ENCODE measurements around the gene AP4M1. TPM values are rescaled to one million over a fixed set of nuclear protein-coding genes. Genes with fewer than 3 reads are reported as not detected.

Gene AP4M1
- total and polyA plus RNA-seq, 9 of the 15 experiments (the other 6 are each of a cell fraction or from before 2014, with no cell fraction given): 1.3 to 30.9 (median 14.1) TPM

DNA sequence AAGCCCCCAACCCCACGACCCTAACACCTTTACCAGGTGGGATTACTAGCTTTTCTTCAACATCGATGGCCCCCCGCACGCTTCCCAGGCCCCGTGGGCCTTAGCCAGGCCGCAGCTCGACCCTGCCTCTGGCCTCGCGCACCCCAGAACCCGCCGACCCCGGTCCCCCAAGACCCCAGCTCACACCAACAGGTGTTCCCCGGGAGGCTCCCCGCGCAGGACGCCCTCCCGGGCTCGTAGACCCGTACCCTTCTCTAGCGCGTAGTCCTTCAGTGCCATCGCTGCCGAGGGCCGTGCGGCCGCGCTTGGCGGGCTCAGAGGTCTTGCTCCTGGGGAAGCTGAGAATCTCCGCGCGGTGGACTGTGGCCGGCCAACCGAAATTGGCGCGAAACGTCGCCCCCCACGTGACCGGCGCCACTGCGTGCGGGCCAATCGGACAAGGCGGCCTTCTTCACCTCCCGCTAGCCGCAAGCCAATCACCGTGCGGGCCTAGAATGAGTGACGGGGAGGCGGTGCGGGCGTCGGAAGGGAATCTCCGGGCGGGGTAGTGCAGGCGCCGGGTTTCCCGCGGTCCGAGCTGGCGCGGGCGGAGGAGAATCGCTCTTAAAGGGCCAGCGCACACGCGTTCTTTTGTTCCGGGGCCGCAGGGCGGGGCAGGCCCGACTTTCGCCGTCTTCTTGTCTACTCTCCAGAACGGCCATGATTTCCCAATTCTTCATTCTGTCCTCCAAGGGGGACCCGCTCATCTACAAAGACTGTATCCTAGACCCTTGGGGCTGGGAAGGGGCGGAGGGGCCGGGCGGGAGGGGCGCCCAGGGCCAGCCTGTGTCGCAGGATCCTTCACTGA is at the start of gene AP4M1, which contains the start of gene MCM7 (continued):
- TF ChIP-seq, protein P1, sequence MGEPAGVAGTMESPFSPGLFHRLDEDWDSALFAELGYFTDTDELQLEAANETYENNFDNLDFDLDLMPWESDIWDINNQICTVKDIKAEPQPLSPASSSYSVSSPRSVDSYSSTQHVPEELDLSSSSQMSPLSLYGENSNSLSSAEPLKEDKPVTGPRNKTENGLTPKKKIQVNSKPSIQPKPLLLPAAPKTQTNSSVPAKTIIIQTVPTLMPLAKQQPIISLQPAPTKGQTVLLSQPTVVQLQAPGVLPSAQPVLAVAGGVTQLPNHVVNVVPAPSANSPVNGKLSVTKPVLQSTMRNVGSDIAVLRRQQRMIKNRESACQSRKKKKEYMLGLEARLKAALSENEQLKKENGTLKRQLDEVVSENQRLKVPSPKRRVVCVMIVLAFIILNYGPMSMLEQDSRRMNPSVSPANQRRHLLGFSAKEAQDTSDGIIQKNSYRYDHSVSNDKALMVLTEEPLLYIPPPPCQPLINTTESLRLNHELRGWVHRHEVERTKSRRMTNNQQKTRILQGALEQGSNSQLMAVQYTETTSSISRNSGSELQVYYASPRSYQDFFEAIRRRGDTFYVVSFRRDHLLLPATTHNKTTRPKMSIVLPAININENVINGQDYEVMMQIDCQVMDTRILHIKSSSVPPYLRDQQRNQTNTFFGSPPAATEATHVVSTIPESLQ (CRISPR knock-in tag; IDR thresholded peaks at IDR 0.05): 0 out of 2 replicates have a peak, but pooled peaks have one; percentile 87
- TF ChIP-seq POU5F1 (IDR thresholded peaks at IDR 0.05; ENCODE audit: borderline replicate concordance, low read depth, low read length, partially characterized antibody) (peak; percentile 27), ZNF282 (CRISPR knock-in tag; IDR thresholded peaks at IDR 0.05) (peak; percentile 58), LEF1 (IDR thresholded peaks at IDR 0.05) (0 out of 2 replicates have a peak, but pooled peaks have one; percentile 25), MNT (conservative IDR thresholded peaks at IDR 0.05) (peak; percentile 89 to 92), ZFPM2 (CRISPR knock-in tag; IDR thresholded peaks at IDR 0.05) (no peak), ZBED1 (IDR thresholded peaks at IDR 0.05) (no peak; the same call in 1 of the 2 replicates), TEAD1 (CRISPR knock-in tag; IDR thresholded peaks at IDR 0.05) (peak in 1 of 2 experiments; percentile 87; a peak in 1 of 4 replicates), SRSF3 (IDR thresholded peaks at IDR 0.05; ENCODE audit: insufficient read depth, low read length) (peak; percentile 97), ZNF165 (CRISPR knock-in tag; IDR thresholded peaks at IDR 0.05; ENCODE audit: borderline replicate concordance) (0 out of 2 replicates have a peak, but pooled peaks have one; percentile 35), FOXP1 (CRISPR knock-in tag; IDR thresholded peaks at IDR 0.05) (peak; percentile 45; the same call in 1 of the 2 replicates), BRCA1 (IDR thresholded peaks at IDR 0.05) (no peak), BRCA1 (CRISPR knock-in tag; IDR thresholded peaks at IDR 0.05) (no peak), TRIM24 (IDR thresholded peaks at IDR 0.05) (peak in 1 of 2 experiments; percentile 59; a peak in 2 of 4 replicates)
- TF ChIP-seq, protein P2, sequence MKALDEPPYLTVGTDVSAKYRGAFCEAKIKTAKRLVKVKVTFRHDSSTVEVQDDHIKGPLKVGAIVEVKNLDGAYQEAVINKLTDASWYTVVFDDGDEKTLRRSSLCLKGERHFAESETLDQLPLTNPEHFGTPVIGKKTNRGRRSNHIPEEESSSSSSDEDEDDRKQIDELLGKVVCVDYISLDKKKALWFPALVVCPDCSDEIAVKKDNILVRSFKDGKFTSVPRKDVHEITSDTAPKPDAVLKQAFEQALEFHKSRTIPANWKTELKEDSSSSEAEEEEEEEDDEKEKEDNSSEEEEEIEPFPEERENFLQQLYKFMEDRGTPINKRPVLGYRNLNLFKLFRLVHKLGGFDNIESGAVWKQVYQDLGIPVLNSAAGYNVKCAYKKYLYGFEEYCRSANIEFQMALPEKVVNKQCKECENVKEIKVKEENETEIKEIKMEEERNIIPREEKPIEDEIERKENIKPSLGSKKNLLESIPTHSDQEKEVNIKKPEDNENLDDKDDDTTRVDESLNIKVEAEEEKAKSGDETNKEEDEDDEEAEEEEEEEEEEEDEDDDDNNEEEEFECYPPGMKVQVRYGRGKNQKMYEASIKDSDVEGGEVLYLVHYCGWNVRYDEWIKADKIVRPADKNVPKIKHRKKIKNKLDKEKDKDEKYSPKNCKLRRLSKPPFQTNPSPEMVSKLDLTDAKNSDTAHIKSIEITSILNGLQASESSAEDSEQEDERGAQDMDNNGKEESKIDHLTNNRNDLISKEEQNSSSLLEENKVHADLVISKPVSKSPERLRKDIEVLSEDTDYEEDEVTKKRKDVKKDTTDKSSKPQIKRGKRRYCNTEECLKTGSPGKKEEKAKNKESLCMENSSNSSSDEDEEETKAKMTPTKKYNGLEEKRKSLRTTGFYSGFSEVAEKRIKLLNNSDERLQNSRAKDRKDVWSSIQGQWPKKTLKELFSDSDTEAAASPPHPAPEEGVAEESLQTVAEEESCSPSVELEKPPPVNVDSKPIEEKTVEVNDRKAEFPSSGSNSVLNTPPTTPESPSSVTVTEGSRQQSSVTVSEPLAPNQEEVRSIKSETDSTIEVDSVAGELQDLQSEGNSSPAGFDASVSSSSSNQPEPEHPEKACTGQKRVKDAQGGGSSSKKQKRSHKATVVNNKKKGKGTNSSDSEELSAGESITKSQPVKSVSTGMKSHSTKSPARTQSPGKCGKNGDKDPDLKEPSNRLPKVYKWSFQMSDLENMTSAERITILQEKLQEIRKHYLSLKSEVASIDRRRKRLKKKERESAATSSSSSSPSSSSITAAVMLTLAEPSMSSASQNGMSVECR (CRISPR knock-in tag; IDR thresholded peaks at IDR 0.05): peak; percentile 70; the same call in 1 of the 2 replicates
- TF ChIP-seq, protein P3, sequence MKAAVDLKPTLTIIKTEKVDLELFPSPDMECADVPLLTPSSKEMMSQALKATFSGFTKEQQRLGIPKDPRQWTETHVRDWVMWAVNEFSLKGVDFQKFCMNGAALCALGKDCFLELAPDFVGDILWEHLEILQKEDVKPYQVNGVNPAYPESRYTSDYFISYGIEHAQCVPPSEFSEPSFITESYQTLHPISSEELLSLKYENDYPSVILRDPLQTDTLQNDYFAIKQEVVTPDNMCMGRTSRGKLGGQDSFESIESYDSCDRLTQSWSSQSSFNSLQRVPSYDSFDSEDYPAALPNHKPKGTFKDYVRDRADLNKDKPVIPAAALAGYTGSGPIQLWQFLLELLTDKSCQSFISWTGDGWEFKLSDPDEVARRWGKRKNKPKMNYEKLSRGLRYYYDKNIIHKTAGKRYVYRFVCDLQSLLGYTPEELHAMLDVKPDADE (conservative IDR thresholded peaks at IDR 0.05; ENCODE audit: control insufficient read depth, low read depth, low read length): peak; percentile 43

Data from K562 (cell line).